GM21528 (cell line): Measurements from ENCODE around the gene FAM118A.
"Not testable (repeated sequence)": the region's sequence is repeated elsewhere in the genome, so short reads cannot be mapped to it uniquely, and the experiment has no call there.

ENCODE experiments used
- ATAC-seq: cut with Tn5 transposase; IDR thresholded peaks from one replicate; pipeline ENCODE4 v1.9.1; 2021; ENCODE audit warnings: mild to moderate bottlenecking, moderate library complexity; ENCODE audit not compliant: unreplicated experiment, low FRiP score

Gene FAM118A

DNA sequence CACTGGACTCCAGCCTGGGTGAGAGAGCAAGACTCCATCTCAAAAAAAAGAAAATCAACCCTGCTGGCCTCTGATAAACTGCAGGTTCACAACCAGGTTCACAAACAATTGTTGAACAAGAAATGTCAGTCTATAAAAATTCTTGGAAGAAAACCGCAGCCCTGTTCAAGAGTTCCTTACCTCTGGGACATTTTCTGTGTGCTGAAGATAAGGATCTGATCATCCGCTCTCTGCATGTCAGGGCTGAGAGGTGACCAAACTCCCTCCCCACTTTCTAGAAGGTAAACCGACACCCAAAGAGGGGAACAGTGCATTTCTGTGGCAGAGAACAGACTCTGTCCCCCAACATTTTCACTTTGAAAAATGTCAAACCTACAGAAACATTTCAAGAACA lies 29.1 kb upstream of the FAM118A start:
- no peak for ATAC-seq

DNA sequence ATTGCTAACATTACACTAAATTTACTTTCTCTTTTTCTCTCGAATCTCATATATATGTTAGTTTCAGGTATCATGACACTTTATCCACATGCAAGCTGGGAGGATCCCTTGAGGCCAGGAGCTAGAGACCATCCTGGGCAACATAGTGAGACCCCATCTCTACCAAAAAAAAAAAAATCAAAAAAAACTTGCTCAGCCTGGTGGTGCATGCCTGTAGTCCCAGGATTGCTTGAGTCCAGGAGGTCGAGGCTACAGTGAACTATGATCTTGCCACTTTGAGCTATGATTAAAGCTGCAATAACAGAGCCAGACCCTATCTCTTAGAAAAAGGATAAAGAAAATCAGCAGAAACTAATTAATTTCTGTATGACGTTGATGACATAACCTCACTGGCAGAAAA lies 28.7 kb upstream of the FAM118A start:
- ATAC-seq: no peak

- ATAC-seq: no peak
Measured at GRCh38 chr22:45284705-45285262, 24.9 kb upstream of the FAM118A start, which contains the start of gene UPK3A. Gene UPK3A, plus strand, starts transcription at chr22:45284949. Its CDS starts 65 bp downstream, at chr22:45285014.

DNA sequence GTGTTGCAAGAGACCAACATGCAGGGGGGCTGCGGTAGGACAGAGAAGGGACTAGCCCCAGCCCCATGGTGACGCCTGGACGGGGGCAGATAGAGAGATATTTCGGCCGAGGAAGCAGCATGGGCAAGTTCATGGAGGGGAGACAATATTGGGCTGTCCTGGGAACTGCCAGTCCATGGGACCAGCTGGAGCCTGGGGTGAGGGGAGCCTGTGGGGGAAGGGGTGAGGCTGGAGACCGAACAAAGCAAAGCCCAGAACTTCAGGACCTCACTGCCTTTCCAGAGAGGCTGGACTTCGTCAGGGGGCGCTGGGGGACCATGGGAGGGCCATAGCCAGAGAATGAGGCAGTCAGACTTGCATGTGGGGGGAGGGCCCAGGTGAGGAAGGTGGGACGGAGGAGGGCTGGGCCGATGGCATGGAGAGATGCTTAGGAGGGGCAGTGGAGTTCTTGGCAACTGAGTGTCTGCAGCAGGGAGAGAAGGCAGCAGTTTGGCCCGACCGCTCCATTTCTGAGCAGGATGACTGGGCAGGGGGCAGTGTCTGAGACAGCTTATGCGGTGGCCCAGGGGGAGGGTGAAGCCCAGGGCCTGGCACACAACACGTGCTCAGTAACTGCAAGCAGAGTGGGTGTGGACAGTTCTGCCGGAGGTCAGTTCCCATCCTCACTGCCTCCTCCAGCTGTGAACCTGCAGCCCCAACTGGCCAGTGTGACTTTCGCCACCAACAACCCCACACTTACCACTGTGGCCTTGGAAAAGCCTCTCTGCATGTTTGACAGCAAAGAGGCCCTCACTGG lies 24.3 kb upstream of the FAM118A start:
- ATAC-seq: no peak

- no peak for ATAC-seq
Measured at GRCh38 chr22:45286854-45287551, 22.7 kb upstream of the FAM118A start.

GRCh38 chr22:45290410-45290936 lies 19.3 kb upstream of the FAM118A start:
- ATAC-seq: no peak

DNA sequence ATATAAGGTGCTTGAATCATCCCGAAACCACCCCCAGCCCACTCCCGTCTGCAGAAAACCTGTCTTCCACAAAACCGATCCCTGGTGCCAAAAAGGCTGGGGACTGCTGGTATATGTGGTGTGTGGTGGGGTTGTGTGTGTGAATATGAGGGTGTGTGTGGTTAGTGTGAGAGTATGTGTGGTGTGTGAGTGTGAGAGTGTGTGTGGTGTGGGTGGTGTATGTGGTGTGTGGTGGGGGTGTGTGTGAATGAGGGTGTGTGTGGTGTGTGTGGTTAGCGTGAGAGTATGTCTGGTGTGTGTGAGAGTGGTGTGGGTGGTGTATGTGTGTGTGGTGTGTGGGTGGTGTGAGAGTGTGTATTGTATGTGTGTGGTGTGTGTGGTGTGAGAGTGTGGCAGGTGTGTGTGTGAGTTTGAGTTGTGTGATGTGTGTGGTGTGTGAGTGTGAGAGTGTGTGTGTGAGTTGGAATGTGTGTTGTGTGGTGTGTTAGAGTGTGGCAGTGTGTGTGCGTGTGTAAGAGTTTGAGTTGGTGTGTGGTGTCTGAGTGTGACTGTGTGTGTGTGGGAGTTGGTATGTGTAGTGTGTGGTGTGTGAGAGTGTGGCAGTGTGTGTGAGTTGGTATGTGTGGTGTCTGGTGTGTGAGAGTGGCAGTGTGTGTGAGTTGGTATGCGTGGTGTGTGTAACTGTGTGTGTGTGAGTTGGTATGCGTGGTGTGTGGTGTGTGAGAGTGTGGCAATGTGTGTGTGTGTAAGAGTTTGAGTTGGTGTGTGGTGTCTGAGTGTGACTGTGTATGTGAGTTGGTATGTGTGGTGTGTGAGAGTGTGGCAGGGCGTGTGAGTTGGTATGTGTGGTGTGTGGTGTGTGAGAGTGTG lies 18.4 kb upstream of the FAM118A start:
- ATAC-seq: no peak

- ATAC-seq: no peak
Measured at GRCh38 chr22:45291931-45292290, 17.8 kb upstream of the FAM118A start.

GRCh38 chr22:45292731-45293442 lies 16.8 kb upstream of the FAM118A start:
- no peak for ATAC-seq

DNA sequence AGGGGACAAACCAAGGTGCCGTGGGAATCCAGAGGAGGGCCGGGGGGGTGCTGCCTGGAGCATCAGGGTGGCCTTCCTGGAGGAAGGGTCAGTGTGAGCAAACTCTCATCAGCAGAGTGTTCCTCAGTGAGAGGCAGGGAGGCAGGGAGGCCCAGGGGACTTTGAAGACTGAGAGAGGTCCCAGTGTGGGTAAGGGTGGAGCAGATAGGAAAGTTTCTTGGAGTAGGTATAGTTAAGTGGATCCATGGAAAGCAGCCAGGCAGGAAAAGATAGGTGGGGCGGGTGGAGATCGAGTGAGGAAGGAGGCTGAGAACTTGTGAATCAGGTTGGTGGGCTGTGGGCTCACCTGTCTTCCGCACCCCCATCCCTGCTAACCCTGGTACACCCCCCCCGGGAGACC lies 15.7 kb upstream of the FAM118A start:
- ATAC-seq: no peak

GRCh38 chr22:45295004-45295403 lies 14.7 kb upstream of the FAM118A start:
- ATAC-seq: not testable (repeated sequence)

DNA sequence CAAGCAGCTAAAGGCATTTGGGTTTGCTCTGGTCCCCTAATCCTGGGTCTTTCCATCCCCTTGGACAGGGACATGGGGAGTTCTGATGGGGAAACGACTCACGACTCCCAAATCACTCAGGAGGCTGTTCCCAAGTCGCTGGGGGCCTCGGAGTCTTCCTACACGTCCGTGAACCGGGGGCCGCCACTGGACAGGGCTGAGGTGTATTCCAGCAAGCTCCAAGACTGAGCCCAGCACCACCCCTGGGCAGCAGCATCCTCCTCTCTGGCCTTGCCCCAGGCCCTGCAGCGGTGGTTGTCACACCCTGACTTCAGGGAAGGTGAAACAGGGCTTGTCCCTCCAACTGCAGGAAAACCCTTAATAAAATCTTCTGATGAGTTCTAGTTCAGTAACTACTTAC lies 14.2 kb upstream of the FAM118A start:
- ATAC-seq: no peak

GRCh38 chr22:45296628-45297297 lies 13.0 kb upstream of the FAM118A start:
- ATAC-seq: no peak

- ATAC-seq: no peak
Measured at GRCh38 chr22:45298934-45299505, 10.7 kb upstream of the FAM118A start.

DNA sequence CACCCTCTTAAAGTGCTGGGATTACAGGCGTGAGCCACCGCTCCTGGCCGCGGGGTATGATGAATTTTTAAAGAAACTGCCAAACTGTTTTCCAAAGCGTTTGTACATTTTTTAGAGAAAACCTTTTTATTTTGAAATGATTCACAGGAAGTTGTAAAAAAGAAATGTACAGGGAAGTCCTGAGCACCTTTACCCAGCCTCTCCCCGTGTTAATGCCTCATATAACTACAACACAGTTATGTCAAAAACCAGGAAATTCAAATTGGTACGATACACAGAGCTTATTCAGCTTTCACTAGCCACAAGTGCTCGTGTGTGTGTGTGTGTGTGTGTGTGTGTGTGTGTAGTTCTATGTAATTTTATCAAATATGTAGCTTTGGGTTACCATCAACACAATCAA lies 7.0 kb upstream of the FAM118A start:
- no peak for ATAC-seq

DNA sequence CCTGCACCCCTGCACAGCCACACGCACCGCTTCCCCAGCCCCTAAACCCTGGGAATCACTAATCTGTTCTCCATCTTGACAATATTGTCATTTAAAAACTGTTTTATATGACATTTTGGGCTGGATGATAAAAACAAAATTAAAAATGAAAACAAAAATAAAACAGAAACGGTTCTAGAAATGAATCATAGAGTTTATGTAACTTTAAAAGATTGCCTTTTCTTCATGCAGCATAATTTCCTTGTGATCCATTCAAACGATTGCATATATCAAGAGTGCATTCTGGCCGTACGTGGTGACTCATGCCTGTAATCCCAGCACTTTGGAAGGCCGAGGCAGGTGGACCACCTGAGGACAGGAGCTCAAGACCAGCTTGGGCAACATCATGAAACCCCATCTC lies 6.6 kb upstream of the FAM118A start:
- ATAC-seq: no peak

GRCh38 chr22:45304971-45305370 lies 4.8 kb upstream of the FAM118A start:
- ATAC-seq: no peak

DNA sequence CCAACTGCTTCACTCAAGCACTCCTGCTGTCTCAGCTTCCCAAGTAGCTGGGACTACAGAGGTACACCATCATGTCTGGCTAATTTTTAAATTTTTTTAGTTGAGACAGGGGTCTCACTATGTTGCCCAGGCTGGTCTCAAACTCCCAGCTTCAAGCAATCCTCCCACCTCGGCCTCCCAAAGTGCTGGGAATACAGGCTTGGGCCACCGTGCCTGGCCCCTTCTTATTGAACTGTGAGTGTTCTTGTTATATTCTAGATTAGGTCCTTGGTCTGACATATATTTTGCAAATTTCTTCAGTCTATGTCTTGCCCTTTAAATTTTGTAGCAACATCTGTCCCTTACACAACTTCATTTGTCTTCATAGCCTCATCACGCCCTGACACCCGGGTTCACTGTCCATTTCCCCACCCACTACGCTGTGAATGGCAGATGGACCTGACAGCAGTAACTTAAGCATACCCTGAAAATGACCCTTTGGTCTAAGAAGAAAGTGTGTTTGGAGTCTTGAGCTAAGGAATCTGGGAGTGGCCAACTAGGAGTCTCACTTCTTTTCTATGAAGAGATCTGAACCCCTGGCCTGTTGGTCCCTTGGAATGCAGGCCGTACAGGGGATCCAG lies 4.2 kb upstream of the FAM118A start:
- no peak for ATAC-seq

DNA sequence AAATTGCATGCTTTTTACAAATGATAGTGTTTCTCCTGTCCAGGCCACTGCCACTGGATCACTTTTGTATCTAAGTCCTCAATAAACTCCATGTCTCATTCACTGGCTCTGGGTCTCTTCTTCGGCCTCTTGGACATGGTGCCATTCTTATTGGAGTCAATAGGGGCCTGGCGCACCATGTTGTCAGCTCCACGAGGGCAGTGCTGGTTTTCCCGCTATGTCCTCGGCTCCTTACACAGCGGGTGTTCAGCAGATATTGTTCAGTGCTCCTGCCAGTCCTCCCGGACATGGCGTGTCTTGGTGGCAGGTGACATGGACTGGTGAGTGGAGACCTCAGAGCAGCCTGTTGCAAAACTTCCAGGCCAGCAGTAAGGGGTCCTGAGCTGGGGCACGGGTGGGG lies 3.6 kb upstream of the FAM118A start:
- no peak for ATAC-seq
